HT1080 (cell line): ENCODE measurements around the gene PCID2. TPM values are rescaled to one million over a fixed set of nuclear protein-coding genes. Genes with fewer than 3 reads are reported as not detected.
"Not testable (repeated sequence)": the region's sequence is repeated elsewhere in the genome, so short reads cannot be mapped to it uniquely, and the experiment has no call there.

Experiments used
- DNase-seq: peaks from one replicate; pipeline ENCODE4 v3.0.0-alpha.2; 2015; ENCODE audit warnings: low read depth
- total RNA-seq: library from RNA; depleted of rRNA; stranded (reverse); fragments of >200 nt; shearing (Covaris generic); gene quantifications from 2 replicates; pipeline ENCODE4 v1.2.3, GENCODE V29; 2014

PCID2 gene
- total RNA-seq, 1 experiment from 2014 or later: 114 TPM

DNA sequence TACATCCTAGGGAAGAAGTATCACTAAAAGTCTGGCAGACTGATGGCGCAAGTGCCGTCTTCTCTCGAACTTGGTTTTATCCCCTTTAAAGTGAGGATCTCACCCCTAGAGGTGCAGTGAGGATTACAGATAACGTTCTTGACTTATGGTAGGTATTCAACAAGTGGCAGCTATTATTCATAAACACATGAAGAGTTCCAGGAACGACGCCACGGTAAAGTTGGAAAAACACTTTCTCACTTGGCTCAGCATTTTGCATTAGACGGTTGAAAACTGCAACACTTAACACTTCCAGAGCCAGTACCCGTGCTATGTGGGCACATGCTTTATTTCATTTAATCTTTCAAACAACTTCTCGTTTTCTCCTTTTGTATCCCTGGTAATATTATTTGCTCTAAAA lies 41.3 kb downstream of the PCID2 start:
- DNase-seq: no peak

GRCh38 chr13:113166681-113167080 lies 41.8 kb downstream of the PCID2 start:
- DNase-seq: no peak

- DNase-seq: no peak
Observed at GRCh38 chr13:113166266-113166665, 42.2 kb downstream of the PCID2 start.

DNA sequence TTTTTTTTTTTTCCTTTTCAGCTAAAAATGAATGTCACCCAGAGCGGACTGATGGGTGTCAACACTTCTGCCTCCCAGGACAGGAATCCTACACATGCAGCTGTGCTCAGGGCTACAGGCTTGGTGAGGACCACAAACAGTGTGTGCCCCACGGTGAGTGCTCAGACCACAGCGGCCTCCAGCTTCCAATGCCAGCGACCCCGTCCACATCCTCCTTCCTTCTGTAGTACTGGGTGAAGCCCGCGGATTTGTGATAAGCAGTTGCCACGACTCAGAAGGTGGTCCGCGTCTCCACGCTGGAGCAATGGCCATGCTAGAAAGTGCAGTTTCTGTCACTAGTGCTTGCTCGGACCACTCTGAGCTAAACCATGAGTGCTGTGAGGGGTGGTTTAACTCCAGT lies 44.0 kb downstream of the PCID2 start:
- DNase-seq: no peak

GRCh38 chr13:113162783-113163685 lies 45.4 kb downstream of the PCID2 start:
- DNase-seq: no peak

GRCh38 chr13:113161975-113162374 lies 46.5 kb downstream of the PCID2 start:
- not testable (repeated sequence) for DNase-seq

GRCh38 chr13:113161433-113161832 lies 47.0 kb downstream of the PCID2 start:
- DNase-seq: no peak

- DNase-seq: no peak
Observed at GRCh38 chr13:113160983-113161382, 47.5 kb downstream of the PCID2 start.

- DNase-seq: no peak
Observed at GRCh38 chr13:113159701-113160100, 48.8 kb downstream of the PCID2 start.

DNA sequence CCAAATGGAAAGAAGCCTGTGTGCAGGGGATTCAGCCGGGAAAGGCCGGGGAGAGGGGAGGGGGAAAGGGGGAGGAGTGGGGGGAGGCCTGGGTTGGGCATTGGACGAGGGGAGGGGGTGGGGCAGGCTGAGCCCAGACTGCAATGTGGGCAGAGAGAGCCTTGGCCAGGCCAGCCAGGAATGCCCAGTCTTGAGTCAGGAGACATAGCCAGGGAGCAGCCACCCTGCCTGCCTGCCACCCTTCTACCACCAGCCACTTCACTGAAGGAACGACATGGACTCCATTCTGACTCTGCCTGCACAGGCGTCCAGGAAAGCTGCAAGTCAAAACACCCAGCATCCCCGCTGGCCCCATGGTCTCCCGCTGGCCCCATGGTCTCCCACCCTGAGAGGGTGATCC lies 49.5 kb downstream of the PCID2 start:
- DNase-seq: no peak

GRCh38 chr13:113157929-113158747 lies 50.3 kb downstream of the PCID2 start, which contains the start of gene PROZ:
TSS of gene PROZ (plus strand) at chr13:113158648. CDS start at chr13:113158661, 13 bp downstream.
- no peak for DNase-seq

DNA sequence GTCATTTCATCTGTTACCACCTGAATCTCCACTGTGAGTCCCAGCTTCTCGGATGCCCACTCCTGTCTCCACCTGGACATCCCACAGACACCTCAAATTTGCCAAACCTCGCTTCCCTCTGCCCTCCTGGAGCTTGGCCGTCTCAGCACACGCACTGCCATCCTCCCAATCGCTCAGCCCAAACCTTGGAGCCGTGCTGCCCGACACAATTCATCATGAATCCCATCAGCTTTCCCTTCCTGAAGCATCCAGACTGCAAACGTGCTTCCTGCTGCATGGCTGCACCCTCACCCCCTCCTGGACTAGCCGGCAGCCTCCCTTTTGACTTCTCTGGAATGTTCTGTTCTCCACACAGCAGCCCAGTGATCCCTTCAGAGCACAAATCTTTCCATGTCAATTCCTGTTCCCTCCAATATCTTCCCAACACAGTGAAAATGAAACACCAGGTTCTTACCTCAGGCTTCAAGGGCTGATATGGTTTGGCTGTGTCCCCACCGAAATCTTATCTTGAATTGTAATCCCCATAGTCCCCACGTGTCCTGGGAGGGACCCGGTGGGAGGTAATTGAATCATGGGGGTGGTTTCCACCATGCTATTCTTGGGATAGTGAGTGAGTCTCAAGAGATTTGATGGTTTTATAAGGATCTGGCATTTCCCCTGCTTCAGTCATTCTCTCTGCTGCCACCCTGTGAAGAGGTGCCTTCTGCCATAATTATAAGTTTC lies 51.1 kb downstream of the PCID2 start:
- DNase-seq: no peak

DNA sequence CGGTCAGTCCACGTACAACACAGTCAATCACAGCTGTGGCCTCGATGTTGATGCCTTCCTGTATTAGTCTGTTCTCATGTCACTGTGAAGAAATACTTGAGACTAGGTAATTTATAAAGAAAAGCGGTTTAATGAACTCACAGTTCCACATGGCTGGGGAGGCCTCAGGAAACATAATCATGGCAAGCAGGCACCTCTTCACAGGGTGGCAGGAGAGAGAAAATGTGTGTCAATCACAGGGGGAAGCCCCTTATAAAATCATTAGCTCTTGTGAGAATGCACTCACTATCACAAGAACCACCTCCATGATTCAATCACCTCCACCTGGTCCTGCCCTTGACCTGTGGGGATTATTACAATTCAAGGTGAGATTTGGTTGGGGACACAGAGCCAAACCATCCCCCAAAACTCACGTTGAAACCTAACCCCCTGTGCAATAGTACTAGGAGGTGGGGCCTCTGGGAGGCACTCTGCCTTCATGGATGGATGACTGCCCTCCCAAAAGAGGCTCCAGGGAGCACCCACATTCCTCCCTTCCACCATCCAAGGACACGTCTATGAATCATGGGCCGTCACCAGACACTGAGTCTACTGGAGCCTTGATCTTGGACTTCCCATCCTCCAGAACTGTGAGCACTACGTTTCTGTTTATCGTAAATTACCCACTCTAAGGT lies 52.4 kb downstream of the PCID2 start:
- no peak for DNase-seq

DNA sequence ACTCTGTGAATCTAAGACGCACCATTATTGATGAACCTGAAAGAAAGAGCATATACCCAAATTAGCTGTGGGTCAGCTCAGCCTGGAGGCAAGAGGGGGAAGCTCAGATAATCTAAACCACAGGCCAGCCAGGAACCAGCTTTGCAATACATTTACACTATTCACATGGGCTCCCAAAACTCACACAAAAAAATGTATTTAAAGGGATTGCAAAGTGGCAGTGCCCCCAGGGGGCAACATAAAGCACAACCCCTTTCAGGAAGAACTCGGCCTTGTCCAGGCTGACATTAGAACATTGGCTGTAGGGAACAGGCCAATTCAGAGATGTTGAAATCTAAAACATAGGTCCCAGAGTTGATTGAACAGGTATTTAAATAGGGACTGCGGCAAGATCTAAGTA lies 53.3 kb downstream of the PCID2 start:
- DNase-seq: no peak

- peak; percentile 9 for DNase-seq
Observed at GRCh38 chr13:113153810-113154748, 54.4 kb downstream of the PCID2 start.

GRCh38 chr13:113152984-113153809 lies 55.3 kb downstream of the PCID2 start:
- peak; percentile 24 for DNase-seq

GRCh38 chr13:113152691-113152983 lies 55.8 kb downstream of the PCID2 start:
- DNase-seq: no peak

DNA sequence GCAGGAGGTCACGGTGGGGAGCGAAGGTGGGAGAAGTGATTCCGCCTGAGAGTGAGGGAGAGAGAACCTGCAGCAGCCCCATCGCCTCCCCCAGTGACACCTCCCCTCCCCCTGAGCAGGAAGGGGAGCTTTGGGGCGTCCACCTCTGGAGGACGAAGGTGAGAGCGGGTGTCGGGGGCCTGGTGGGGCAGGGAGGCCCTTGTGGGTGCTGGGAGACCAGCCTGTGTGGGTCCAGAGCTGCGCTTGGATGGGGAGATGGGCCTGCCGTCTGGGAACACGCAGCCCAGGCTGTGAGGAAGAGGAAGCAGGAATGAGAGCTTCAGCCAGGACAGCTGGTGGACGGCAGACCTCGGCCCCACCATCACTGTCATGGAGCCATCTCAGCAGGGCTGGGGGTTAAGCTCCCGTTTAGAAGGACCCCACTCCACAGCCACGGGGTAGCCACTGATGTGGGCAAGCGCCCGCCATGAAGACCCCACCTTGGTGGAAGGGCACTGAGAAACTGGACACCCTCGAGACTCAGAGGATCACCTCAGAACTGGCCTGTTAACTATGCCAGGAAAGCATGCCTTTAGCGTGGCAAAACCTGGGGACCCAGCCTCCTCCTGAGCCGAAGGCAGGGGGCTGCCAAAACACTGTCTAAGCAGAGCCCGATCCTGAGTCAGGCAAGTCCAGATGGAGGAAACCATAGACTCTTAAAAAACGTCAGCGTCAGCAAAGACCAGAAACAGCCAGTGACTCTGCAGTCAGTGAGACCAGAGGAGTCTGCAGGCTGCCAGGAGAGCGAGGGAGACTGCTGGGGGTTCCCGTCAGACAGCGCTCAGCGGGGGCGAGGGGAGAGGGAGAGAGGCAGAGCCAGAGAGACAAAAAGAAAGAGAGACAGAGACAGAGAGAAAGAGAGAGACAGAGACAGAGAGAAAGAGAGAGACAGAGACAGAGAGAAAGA lies 56.5 kb downstream of the PCID2 start:
- no peak for DNase-seq
